ENCODE measurements around the gene RGS18. TPM values are rescaled to one million over a fixed set of nuclear protein-coding genes. Genes with fewer than 3 reads are reported as not detected.

Gene RGS18
- total and polyA plus RNA-seq, 2 of the 8 experiments (the other 6 are each of a cell fraction or from before 2014, with no cell fraction given) = not detected

- TF ChIP-seq RNF2 (IDR thresholded peaks at IDR 0.05; ENCODE audit: borderline replicate concordance, low read depth, low read length, missing control alignments, poor library complexity, severe bottlenecking) (no peak), HDAC2 (IDR thresholded peaks at IDR 0.05; ENCODE audit: borderline replicate concordance in 1 of 2, low read depth in 2 of 2, low read length in 2 of 2) (no peak), CBX5 (IDR thresholded peaks at IDR 0.05; ENCODE audit: low read depth, low read length) (no peak), RFX5 (IDR thresholded peaks at IDR 0.05; ENCODE audit: borderline replicate concordance, low read depth, low read length) (no peak), RBBP5 (IDR thresholded peaks at IDR 0.05; ENCODE audit: borderline replicate concordance, low read depth, low read length) (no peak), JUN (IDR thresholded peaks at IDR 0.05; ENCODE audit: low read depth, low read length) (no peak), SUZ12 (IDR thresholded peaks at IDR 0.05; ENCODE audit: low read length) (no peak), HDAC6 (IDR thresholded peaks at IDR 0.05; ENCODE audit: low read depth, low read length) (no peak), TEAD4 (IDR thresholded peaks at IDR 0.05; ENCODE audit: low read depth, low read length) (no peak), ZNF274 (IDR thresholded peaks at IDR 0.05; ENCODE audit: borderline replicate concordance, extremely low read depth, low read length) (no peak), CTBP2 (IDR thresholded peaks at IDR 0.05; ENCODE audit: borderline replicate concordance, insufficient read depth, insufficient read length, low read length) (no peak), SAP30 (IDR thresholded peaks at IDR 0.05; ENCODE audit: insufficient read depth, insufficient replicate concordance, low read length) (no peak)
Measured at GRCh38 chr1:192122668-192123067, 35.6 kb upstream of the RGS18 start (continued).
